SK-N-SH (cell line): Measurements from ENCODE around the gene PFKP. TPM values are rescaled to one million over a fixed set of nuclear protein-coding genes. Genes with fewer than 3 reads are reported as not detected.

ENCODE experiments used
- CTCF ChIA-PET: fragments of 300-600, 350-600 bp; formaldehyde crosslinking; extraction: SDS; loops from one replicate; lab custom pipeline; 2021; lab: Yijun Ruan, JAX
- POLR2A ChIA-PET: fragments of 350-600 bp; sonication (Branson Sonifier 250); formaldehyde crosslinking; extraction: SDS; loops from one replicate; lab custom pipeline; 2020; ENCODE audit warnings: antibody characterized with exemption, inconsistent platforms; lab: Yijun Ruan, JAX
- DNase-seq: peaks from one replicate; pipeline ENCODE4 v3.0.0; 2012
- H2AFZ ChIP-seq: fragments of 200-600 bp; sonication (generic); 2 replicates; pipeline ENCODE4 v1.8.1; 2016; ENCODE audit warnings: antibody characterized with exemption, mild to moderate bottlenecking, low read depth
- H3F3A ChIP-seq: fragments of 200-600 bp; sonication (generic); replicated peaks from 2 replicates; pipeline ENCODE3; 2016; ENCODE audit warnings: antibody characterized with exemption, mild to moderate bottlenecking; ENCODE audit not compliant: insufficient read depth
- H3K27ac ChIP-seq, 2 experiments: fragments of 200-500 bp in 1 of 2; fragments of 200-600 bp in 1 of 2; sonication (Bioruptor generic) in 1 of 2; sonication (generic), shearing (Covaris generic) in 1 of 2; 2 replicates each; pipeline versions ENCODE4 v1.5.1 to v1.6.1; 2014 to 2016; ENCODE audit warnings: low read depth in 2 of 2, inconsistent platforms in 1 of 2, low read length in 1 of 2, mild to moderate bottlenecking in 1 of 2, mixed read lengths in 1 of 2
- H3K27me3 ChIP-seq: fragments of 200-600 bp; sonication (generic), shearing (Covaris generic); 2 replicates; pipeline ENCODE4 v1.6.1; 2016; ENCODE audit warnings: mixed run types; ENCODE audit not compliant: insufficient read depth
- H3K36me3 ChIP-seq, 2 experiments: fragments of 200-500 bp in 1 of 2; fragments of 200-600 bp in 1 of 2; sonication (Bioruptor generic) in 1 of 2; sonication (generic) in 1 of 2; replicated peaks in 1 of 2; 2 replicates each; pipeline versions ENCODE3 to v1.5.1; 2014 to 2016; ENCODE audit warnings: low read length in 1 of 2, mild to moderate bottlenecking in 1 of 2; ENCODE audit not compliant: insufficient read depth in 2 of 2, control insufficient read depth in 1 of 2
- H3K4me1 ChIP-seq, 2 experiments: fragments of 200-500 bp in 1 of 2; fragments of 200-600 bp in 1 of 2; sonication (Bioruptor generic) in 1 of 2; sonication (generic), shearing (Covaris generic) in 1 of 2; 2 replicates each; pipeline versions ENCODE4 v1.5.1 to v1.6.1; 2014 to 2016; ENCODE audit warnings: low read depth in 1 of 2, low read length in 1 of 2, mixed run types in 1 of 2; ENCODE audit not compliant: insufficient read depth in 2 of 2, control insufficient read depth in 1 of 2
- H3K4me2 ChIP-seq: fragments of 200-600 bp; sonication (generic), shearing (Covaris generic); 2 replicates; pipeline ENCODE4 v1.6.1; 2017; ENCODE audit warnings: mixed run types
- H3K4me3 ChIP-seq, 2 experiments: fragments of 200-500 bp in 1 of 2; fragments of 200-600 bp in 1 of 2; sonication (Bioruptor generic) in 1 of 2; sonication (generic), shearing (Covaris generic) in 1 of 2; 2 replicates each; pipeline versions ENCODE4 v1.5.1 to v1.8.1; 2014 to 2016; ENCODE audit warnings: low read depth in 2 of 2, inconsistent platforms in 1 of 2, low read length in 1 of 2, mild to moderate bottlenecking in 1 of 2, mixed read lengths in 1 of 2, moderate library complexity in 1 of 2
- H3K79me2 ChIP-seq: fragments of 200-600 bp; sonication (generic); 2 replicates; pipeline ENCODE4 v1.8.1; 2017; ENCODE audit warnings: mild to moderate bottlenecking; ENCODE audit not compliant: insufficient read depth
- H3K9ac ChIP-seq: fragments of 200-600 bp; sonication (generic); 2 replicates; pipeline ENCODE4 v1.6.1; 2017; ENCODE audit warnings: mixed run types
- H3K9me2 ChIP-seq: fragments of 200-600 bp; sonication (generic); 2 replicates; pipeline ENCODE4 v1.6.1; 2017; ENCODE audit warnings: mixed run types
- H3K9me3 ChIP-seq: fragments of 200-600 bp; sonication (generic); 2 replicates; pipeline ENCODE4 v1.6.1; 2017; ENCODE audit warnings: mixed run types, mild to moderate bottlenecking, moderate library complexity
- H4K20me1 ChIP-seq: fragments of 200-600 bp; sonication (generic); 2 replicates; pipeline ENCODE4 v1.6.1; 2017; ENCODE audit warnings: mild to moderate bottlenecking, mixed run types; ENCODE audit not compliant: insufficient read depth
- FOSL2 ChIP-seq: IDR thresholded peaks from 2 replicates; pipeline ENCODE4 v1.4.0; 2012; ENCODE audit warnings: low read depth, mild to moderate bottlenecking, moderate library complexity, borderline replicate concordance
- GATA2 ChIP-seq: sonication (generic); formaldehyde crosslinking; IDR thresholded peaks from 2 replicates; pipeline ENCODE4 v1.5.0; 2020; ENCODE audit warnings: mild to moderate bottlenecking, missing genetic modification reagents
- JUND ChIP-seq: IDR thresholded peaks from 2 replicates; pipeline ENCODE4 v1.4.0; 2012
- MEF2A ChIP-seq: IDR thresholded peaks from 2 replicates; pipeline ENCODE4 v1.4.0; 2012; ENCODE audit warnings: low read depth, borderline replicate concordance
- NFIC ChIP-seq: IDR thresholded peaks from 2 replicates; pipeline ENCODE4 v1.4.0; 2012; ENCODE audit warnings: borderline replicate concordance
- POLR2AphosphoS5 ChIP-seq: IDR thresholded peaks from 2 replicates; pipeline ENCODE4 v1.6.1; 2012; ENCODE audit warnings: low read depth, low read length
- RXRA ChIP-seq: IDR thresholded peaks from 2 replicates; pipeline ENCODE4 v1.4.0; 2012; ENCODE audit warnings: low read depth, mild to moderate bottlenecking, borderline replicate concordance
- TCF12 ChIP-seq: IDR thresholded peaks from 2 replicates; pipeline ENCODE4 v1.4.0; 2012
- WGBS: methylation state at CpG from one replicate; pipeline ENCODE4 v1.1.6; 2017; ENCODE audit warnings: low lambda C conversion rate; 5-methylcytosine and 5-hydroxymethylcytosine counted together
- polyA plus RNA-seq, 3 experiments: library from polyadenylated mRNA; depleted of rRNA; stranded (reverse); fragments of >200 nt; gene quantifications; 2 replicates each; pipeline ENCODE4 v1.2.3, GENCODE V29; 2012
- TF ChIP-seq, protein P1 (sequence below): IDR thresholded peaks from 2 replicates; pipeline ENCODE4 v1.4.0; 2012; ENCODE audit warnings: low read depth
- TF ChIP-seq, protein P2 (sequence below): fragments of 200-600 bp; sonication (generic); IDR thresholded peaks from 2 replicates; pipeline ENCODE4 v1.6.1; 2017; ENCODE audit warnings: antibody characterized with exemption, mild to moderate bottlenecking, moderate library complexity

PFKP gene
- polyA plus RNA-seq, 1 of the 3 experiments (the other 2 are of a cell fraction), result 175 TPM

DNA sequence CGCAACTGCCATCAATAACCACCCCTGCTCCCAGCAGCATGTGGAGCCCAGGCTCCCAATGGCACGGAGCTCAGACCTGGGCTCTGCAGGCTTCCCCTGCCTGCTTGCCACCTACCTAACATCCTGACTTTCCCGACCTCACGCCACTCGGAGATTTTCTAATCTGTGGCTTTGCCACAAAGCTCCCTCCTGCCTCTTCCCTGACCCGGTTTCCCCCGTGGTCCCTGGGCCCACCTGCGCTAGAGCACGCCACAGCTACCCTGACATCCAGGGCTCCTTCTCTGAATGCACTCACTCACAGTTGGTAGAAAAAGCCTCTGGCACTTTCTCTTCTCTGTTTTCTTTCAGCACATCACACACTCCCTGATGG lies 85.2 kb downstream of the PFKP start (continued):
- no peak for TF ChIP-seq JUND
- no peak for TF ChIP-seq TCF12
- no peak for TF ChIP-seq GATA2 (CRISPR knock-in tag)
- TF ChIP-seq POLR2AphosphoS5, result no peak
- TF ChIP-seq NFIC, result no peak

DNA sequence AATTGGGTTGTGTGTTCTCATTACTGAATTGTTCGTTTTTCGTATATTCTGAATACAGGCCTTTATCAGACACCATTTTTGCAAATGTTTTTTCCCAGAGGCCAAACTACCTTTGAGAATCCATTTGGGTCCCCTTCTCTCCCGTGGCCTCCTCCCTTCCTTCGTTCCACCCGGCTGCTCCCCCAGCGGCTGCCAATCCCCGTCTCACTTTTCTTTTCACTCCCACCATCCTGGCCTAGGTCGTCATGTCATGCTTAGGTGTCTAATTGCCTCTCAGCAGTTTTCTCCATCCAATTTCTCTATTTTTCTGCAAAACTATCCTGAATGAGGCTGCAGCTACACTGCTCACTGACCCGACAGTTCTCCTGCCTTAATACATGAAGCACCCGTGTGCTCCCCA lies 87.3 kb downstream of the PFKP start:
- H3K27ac ChIP-seq, result no peak overlapping the region
- no peaks in the 10 kb centered on the region for H4K20me1 ChIP-seq
- TF ChIP-seq FOSL2, result no peak
- TF ChIP-seq, all 33 proteins: peak for 0
- WGBS, result 96% methylated on average over 10 of the region's 10 CpGs
- CTCF ChIA-PET, result no interaction called here
- Histone ChIP-seq H3K4me3 (no peak overlapping the region), H3K9ac (no peak overlapping the region), H3K36me3 (peaks cover 84 to 89% of the 10 kb centered on the region in 2 experiments), H3K79me2 (peaks cover 6% of the 10 kb centered on the region; the same call in 1 of the 2 replicates), H3K4me1 (no peaks in the 10 kb centered on the region), H3F3A (peaks cover under 1% of the 10 kb centered on the region), H3K9me2 (no peaks in the 10 kb centered on the region), H3K4me2 (no peak overlapping the region), H2AFZ (no peak overlapping the region), H3K9me3 (no peaks in the 10 kb centered on the region), H3K27me3 (no peaks in the 10 kb centered on the region)
- POLR2A ChIA-PET, result no interaction called here
- DNase-seq, result no peak

DNA sequence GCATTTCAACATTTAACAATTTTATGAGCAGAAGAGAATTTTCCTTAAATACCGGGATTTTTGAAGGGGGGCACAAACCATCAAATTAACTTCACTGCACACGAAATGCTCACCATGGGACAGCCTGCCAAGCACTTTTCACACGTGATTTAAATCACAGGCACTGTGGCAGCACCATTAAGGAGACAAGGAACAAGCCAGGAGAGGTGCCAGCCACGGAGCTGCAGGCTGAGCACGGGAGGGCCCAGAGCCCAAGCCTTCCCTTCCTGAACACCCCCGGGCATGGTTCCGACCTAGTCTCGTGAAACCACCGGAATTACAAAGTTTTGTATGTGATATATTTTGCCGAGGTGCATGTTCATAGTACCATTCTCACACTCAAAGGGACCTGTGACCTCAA lies 91.8 kb downstream of the PFKP start:
- Histone ChIP-seq H3K36me3 (peaks cover 83 to 93% of the 10 kb centered on the region in 2 experiments), H3K9ac (no peak overlapping the region), H3K4me3 (no peak overlapping the region), H3K9me2 (no peaks in the 10 kb centered on the region), H3K27me3 (no peaks in the 10 kb centered on the region), H3K27ac (no peak overlapping the region), H3K4me1 (no peaks in the 10 kb centered on the region), H2AFZ (no peak overlapping the region), H4K20me1 (no peaks in the 10 kb centered on the region), H3F3A (peaks cover 4% of the 10 kb centered on the region), H3K79me2 (peaks cover 6% of the 10 kb centered on the region; the same call in 1 of the 2 replicates), H3K9me3 (no peaks in the 10 kb centered on the region), H3K4me2 (no peak overlapping the region)
- POLR2A ChIA-PET, result no interaction called here
- TF ChIP-seq MEF2A (no peak), RXRA (no peak)
- no peak for DNase-seq
- CTCF ChIA-PET, result no interaction called here
- 90% methylated on average over 6 of the region's 10 CpGs for WGBS

DNA sequence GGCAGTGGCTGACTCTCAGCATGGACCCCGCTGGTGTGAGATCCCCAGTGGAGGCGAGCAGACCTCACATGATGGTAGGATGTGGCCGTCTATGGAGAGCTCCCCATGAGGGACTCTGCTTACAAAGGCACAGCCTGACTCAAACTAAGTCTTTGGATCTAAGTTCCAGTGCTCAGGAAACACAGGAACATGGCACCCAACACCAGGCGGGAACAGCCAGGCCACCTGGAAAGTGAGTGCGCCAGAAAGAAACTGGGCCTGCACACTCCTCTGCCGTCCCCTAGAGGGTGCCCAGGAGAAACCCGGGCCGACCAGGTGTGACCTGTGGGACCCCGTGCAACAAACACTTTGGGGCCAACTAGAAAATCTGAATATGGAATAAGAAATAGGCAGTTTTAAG lies 95.2 kb downstream of the PFKP start:
- TF ChIP-seq, protein P1, sequence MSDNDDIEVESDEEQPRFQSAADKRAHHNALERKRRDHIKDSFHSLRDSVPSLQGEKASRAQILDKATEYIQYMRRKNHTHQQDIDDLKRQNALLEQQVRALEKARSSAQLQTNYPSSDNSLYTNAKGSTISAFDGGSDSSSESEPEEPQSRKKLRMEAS, result no peak
- TF ChIP-seq, protein P2, sequence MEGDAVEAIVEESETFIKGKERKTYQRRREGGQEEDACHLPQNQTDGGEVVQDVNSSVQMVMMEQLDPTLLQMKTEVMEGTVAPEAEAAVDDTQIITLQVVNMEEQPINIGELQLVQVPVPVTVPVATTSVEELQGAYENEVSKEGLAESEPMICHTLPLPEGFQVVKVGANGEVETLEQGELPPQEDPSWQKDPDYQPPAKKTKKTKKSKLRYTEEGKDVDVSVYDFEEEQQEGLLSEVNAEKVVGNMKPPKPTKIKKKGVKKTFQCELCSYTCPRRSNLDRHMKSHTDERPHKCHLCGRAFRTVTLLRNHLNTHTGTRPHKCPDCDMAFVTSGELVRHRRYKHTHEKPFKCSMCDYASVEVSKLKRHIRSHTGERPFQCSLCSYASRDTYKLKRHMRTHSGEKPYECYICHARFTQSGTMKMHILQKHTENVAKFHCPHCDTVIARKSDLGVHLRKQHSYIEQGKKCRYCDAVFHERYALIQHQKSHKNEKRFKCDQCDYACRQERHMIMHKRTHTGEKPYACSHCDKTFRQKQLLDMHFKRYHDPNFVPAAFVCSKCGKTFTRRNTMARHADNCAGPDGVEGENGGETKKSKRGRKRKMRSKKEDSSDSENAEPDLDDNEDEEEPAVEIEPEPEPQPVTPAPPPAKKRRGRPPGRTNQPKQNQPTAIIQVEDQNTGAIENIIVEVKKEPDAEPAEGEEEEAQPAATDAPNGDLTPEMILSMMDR, result peak; percentile 34
- Histone ChIP-seq H4K20me1 (no peaks in the 10 kb centered on the region), H2AFZ (no peak overlapping the region), H3K27me3 (no peaks in the 10 kb centered on the region), H3K9me3 (no peaks in the 10 kb centered on the region), H3K4me3 (no peak overlapping the region), H3K9me2 (no peaks in the 10 kb centered on the region), H3K4me2 (no peak overlapping the region), H3K79me2 (no peaks in the 10 kb centered on the region; the same call in 1 of the 2 replicates), H3K4me1 (no peaks in the 10 kb centered on the region), H3K9ac (no peak overlapping the region), H3K36me3 (peaks cover 85 to 93% of the 10 kb centered on the region in 2 experiments), H3F3A (peaks cover 4% of the 10 kb centered on the region), H3K27ac (no peak overlapping the region)
- POLR2A ChIA-PET, result no interaction called here
- 96% methylated on average over 6 of the region's 9 CpGs for WGBS
- CTCF ChIA-PET, result no interaction called here
- DNase-seq, result no peak
